SK-N-MC (cell line): ENCODE data around the gene PTGIS.
"Not testable (repeated sequence)": the region's sequence is repeated elsewhere in the genome, so short reads cannot be mapped to it uniquely, and the experiment has no call there.

ENCODE experiments used
- DNase-seq: peaks from one replicate; pipeline ENCODE4 v3.0.0-alpha.2; 2011; ENCODE audit warnings: low read depth, low spot score
- H3K27ac ChIP-seq: fragments of 200-600 bp; sonication (generic); 2 replicates; pipeline ENCODE4 v1.5.1; 2016; ENCODE audit warnings: mixed run types
- H3K36me3 ChIP-seq: fragments of 200-600 bp; sonication (generic); 2 replicates; pipeline ENCODE4 v1.6.1; 2017; ENCODE audit warnings: antibody characterized with exemption, low read length, mixed read lengths; ENCODE audit not compliant: insufficient read depth
- H3K4me3 ChIP-seq: fragments of 200-600 bp; sonication (generic); 2 replicates; pipeline ENCODE4 v1.5.1; 2016
- H3K9ac ChIP-seq: fragments of 200-600 bp; sonication (generic); 2 replicates; pipeline ENCODE4 v1.8.0; 2017; ENCODE audit warnings: mixed run types, mixed read lengths; ENCODE audit not compliant: insufficient read length
- H3K9me3 ChIP-seq: fragments of 200-600 bp; sonication (generic); 2 replicates; pipeline ENCODE4 v1.6.1; 2017; ENCODE audit warnings: low read depth, mild to moderate bottlenecking, antibody characterized with exemption, low read length, moderate library complexity, mixed read lengths
- EZH2 ChIP-seq: fragments of 200-600 bp; sonication (generic); IDR thresholded peaks from one replicate; pipeline ENCODE4 v1.6.1; 2017; ENCODE audit warnings: antibody characterized with exemption
- FOXP2 ChIP-seq: optimal IDR thresholded peaks from 2 replicates; pipeline ENCODE3; 2011; ENCODE audit warnings: mild to moderate bottlenecking, moderate library complexity; ENCODE audit not compliant: insufficient read depth; ENCODE audit errors: extremely low read length, control extremely low read depth
- POLR2AphosphoS5 ChIP-seq: IDR thresholded peaks from 2 replicates; pipeline ENCODE4 v1.6.1; 2012; ENCODE audit warnings: mild to moderate bottlenecking, low read depth, low read length, borderline replicate concordance

The PTGIS gene

GRCh38 chr20:49572857-49573256, 4.9 kb upstream of the PTGIS start:
- Histone ChIP-seq H3K4me3 (no peak overlapping the region), H3K9ac (no peak overlapping the region), H3K9me3 (no peaks in the 10 kb centered on the region), H3K27ac (no peak overlapping the region), H3K36me3 (no peaks in the 10 kb centered on the region)
- DNase-seq: no peak
- TF ChIP-seq POLR2AphosphoS5 (no peak), EZH2 (no peak), FOXP2 (no peak)

- H3K4me3 ChIP-seq: no peak overlapping the region
- TF ChIP-seq POLR2AphosphoS5: no peak
- no peak for TF ChIP-seq EZH2
- TF ChIP-seq FOXP2: no peak
These were observed 3.6 kb upstream of the PTGIS start for GRCh38 chr20:49571553-49571835.

GRCh38 chr20:49570828-49571552, 3.1 kb upstream of the PTGIS start:
- DNase-seq: no peak

More at GRCh38 chr20:49571553-49571835, 3.6 kb upstream of the PTGIS start:
- Histone ChIP-seq H3K27ac (no peak overlapping the region), H3K9ac (no peak overlapping the region), H3K9me3 (no peaks in the 10 kb centered on the region), H3K36me3 (no peaks in the 10 kb centered on the region)
- DNase-seq: no peak

GRCh38 chr20:49570161-49570827, 2.4 kb upstream of the PTGIS start:
- no peak for TF ChIP-seq EZH2
- TF ChIP-seq POLR2AphosphoS5: no peak
- TF ChIP-seq FOXP2: no peak
- Histone ChIP-seq H3K27ac (no peak overlapping the region), H3K36me3 (no peaks in the 10 kb centered on the region)

More at GRCh38 chr20:49570828-49571552, 3.1 kb upstream of the PTGIS start:
- Histone ChIP-seq H3K9me3 (no peaks in the 10 kb centered on the region), H3K27ac (no peak overlapping the region), H3K4me3 (no peak overlapping the region), H3K9ac (no peak overlapping the region), H3K36me3 (no peaks in the 10 kb centered on the region)
- TF ChIP-seq EZH2: no peak

GRCh38 chr20:49569411-49570115, 1.6 kb upstream of the PTGIS start:
- Histone ChIP-seq H3K9me3 (no peaks in the 10 kb centered on the region), H3K36me3 (no peaks in the 10 kb centered on the region), H3K4me3 (no peak overlapping the region), H3K9ac (no peak overlapping the region), H3K27ac (no peak overlapping the region)
- DNase-seq: no peak
- no peak for TF ChIP-seq EZH2
- TF ChIP-seq POLR2AphosphoS5: no peak
- no peak for TF ChIP-seq FOXP2

More at GRCh38 chr20:49570161-49570827, 2.4 kb upstream of the PTGIS start:
- DNase-seq: no peak
- no peak overlapping the region for H3K4me3 ChIP-seq
- H3K9ac ChIP-seq: no peak overlapping the region
- H3K9me3 ChIP-seq: no peaks in the 10 kb centered on the region

- no peak for DNase-seq
- no peak overlapping the region for H3K4me3 ChIP-seq
- no peaks in the 10 kb centered on the region for H3K9me3 ChIP-seq
- TF ChIP-seq EZH2 (no peak), POLR2AphosphoS5 (no peak), FOXP2 (no peak)
- H3K9ac ChIP-seq: no peak overlapping the region
- H3K27ac ChIP-seq: no peak overlapping the region
- H3K36me3 ChIP-seq: no peaks in the 10 kb centered on the region
These were observed 578 bp upstream of the PTGIS start for GRCh38 chr20:49568278-49569151.

- no peaks in the 10 kb centered on the region for H3K9me3 ChIP-seq
- no peak overlapping the region for H3K4me3 ChIP-seq
- no peak overlapping the region for H3K9ac ChIP-seq
- H3K36me3 ChIP-seq: no peaks in the 10 kb centered on the region
- no peak for TF ChIP-seq POLR2AphosphoS5
- no peak for TF ChIP-seq FOXP2
- TF ChIP-seq EZH2: no peak
- no peak overlapping the region for H3K27ac ChIP-seq
- no peak for DNase-seq
These were observed 1.3 kb downstream of the PTGIS start for GRCh38 chr20:49566401-49567364.

- not testable (repeated sequence) for H3K36me3 ChIP-seq, DNase-seq, H3K9ac ChIP-seq, H3K4me3 ChIP-seq, H3K9me3 ChIP-seq, H3K27ac ChIP-seq
These were observed 2.9 kb downstream of the PTGIS start for GRCh38 chr20:49564991-49565390.
